Neural crest cell (in vitro differentiated cells): ENCODE measurements around the gene MRPL10. TPM values are rescaled to one million over a fixed set of nuclear protein-coding genes. Genes with fewer than 3 reads are reported as not detected.

Experiments
- DNase-seq: peaks from one replicate; pipeline ENCODE4 v3.0.0; 2021; ENCODE audit warnings: low read depth, mixed read lengths, low spot score
- H3K27ac Mint-ChIP-seq: one replicate; pipeline ENCODE4 v1.8.0; 2021; ENCODE audit warnings: mild to moderate bottlenecking, mixed read lengths; ENCODE audit not compliant: unreplicated experiment
- H3K27me3 Mint-ChIP-seq: 2 replicates; pipeline ENCODE4 v1.8.0; 2021; ENCODE audit warnings: low read depth, mild to moderate bottlenecking, mixed read lengths
- H3K36me3 Mint-ChIP-seq: 2 replicates; pipeline ENCODE4 v1.8.0; 2021; ENCODE audit warnings: low read depth, mild to moderate bottlenecking, mixed read lengths
- H3K4me1 Mint-ChIP-seq: 2 replicates; pipeline ENCODE4 v1.8.0; 2021; ENCODE audit warnings: mixed read lengths
- H3K4me3 Mint-ChIP-seq: one replicate; pipeline ENCODE4 v1.8.0; 2021; ENCODE audit warnings: mild to moderate bottlenecking, mixed read lengths
- H3K9me3 Mint-ChIP-seq: 2 replicates; pipeline ENCODE4 v1.8.0; 2021; ENCODE audit warnings: mixed read lengths
- CTCF ChIP-seq: fragments of 200-600 bp; sonication (generic); conservative IDR thresholded peaks from 2 replicates; pipeline ENCODE4 v1.5.0; 2021; ENCODE audit warnings: antibody characterized with exemption, mild to moderate bottlenecking
- total RNA-seq: library from RNA; stranded (reverse); gene quantifications from 2 replicates; pipeline ENCODE4 v1.2.1, GENCODE V29; 2021

The MRPL10 gene
- total RNA-seq, 1 donor from 2014 or later, result 50.0 TPM

- peaks cover 33% of the 10 kb centered on the region for H3K27me3 Mint-ChIP-seq
- H3K36me3 Mint-ChIP-seq, result no peaks in the 10 kb centered on the region
- no peak overlapping the region for H3K4me3 Mint-ChIP-seq
- no peaks in the 10 kb centered on the region for H3K4me1 Mint-ChIP-seq
- H3K9me3 Mint-ChIP-seq, result no peaks in the 10 kb centered on the region
- no peak for DNase-seq
- TF ChIP-seq CTCF, result no peak
- H3K27ac Mint-ChIP-seq, result no peak overlapping the region
These were observed 25.1 kb downstream of the MRPL10 start for GRCh38 chr17:47806026-47806912.

- H3K9me3 Mint-ChIP-seq, result no peaks in the 10 kb centered on the region
- TF ChIP-seq CTCF, result no peak
- H3K4me3 Mint-ChIP-seq, result no peak overlapping the region
- no peaks in the 10 kb centered on the region for H3K4me1 Mint-ChIP-seq
- H3K27ac Mint-ChIP-seq, result no peak overlapping the region
- peaks cover 43% of the 10 kb centered on the region for H3K27me3 Mint-ChIP-seq
- DNase-seq, result no peak
- no peaks in the 10 kb centered on the region for H3K36me3 Mint-ChIP-seq
These were observed 26.9 kb downstream of the MRPL10 start for GRCh38 chr17:47804461-47804860.

GRCh38 chr17:47803751-47804150 is 27.6 kb downstream of the MRPL10 start:
- no peak for DNase-seq
- H3K4me3 Mint-ChIP-seq, result no peak overlapping the region
- no peak for TF ChIP-seq CTCF
- H3K27ac Mint-ChIP-seq, result no peak overlapping the region
- no peaks in the 10 kb centered on the region for H3K36me3 Mint-ChIP-seq
- H3K27me3 Mint-ChIP-seq, result peaks cover 43% of the 10 kb centered on the region
- H3K4me1 Mint-ChIP-seq, result no peaks in the 10 kb centered on the region
- H3K9me3 Mint-ChIP-seq, result no peaks in the 10 kb centered on the region

GRCh38 chr17:47803201-47803600 is 28.1 kb downstream of the MRPL10 start:
- no peak for DNase-seq
- TF ChIP-seq CTCF, result no peak
- Mint-ChIP-seq H3K4me3 (no peak overlapping the region), H3K4me1 (no peaks in the 10 kb centered on the region), H3K9me3 (no peaks in the 10 kb centered on the region), H3K36me3 (no peaks in the 10 kb centered on the region), H3K27ac (no peak overlapping the region), H3K27me3 (peaks cover 48% of the 10 kb centered on the region)

- no peaks in the 10 kb centered on the region for H3K36me3 Mint-ChIP-seq
- H3K27me3 Mint-ChIP-seq, result peaks cover 56% of the 10 kb centered on the region
- no peaks in the 10 kb centered on the region for H3K4me1 Mint-ChIP-seq
- peak; percentile 27 for DNase-seq
- no peaks in the 10 kb centered on the region for H3K9me3 Mint-ChIP-seq
- no peak overlapping the region for H3K27ac Mint-ChIP-seq
- H3K4me3 Mint-ChIP-seq, result no peak overlapping the region
- peak; percentile 69 for TF ChIP-seq CTCF
These were observed 28.9 kb downstream of the MRPL10 start for GRCh38 chr17:47802341-47803022.
